Measurements from ENCODE around the gene MAP1LC3A.

The MAP1LC3A gene

GRCh38 chr20:34528921-34529297 is 29.6 kb upstream of the MAP1LC3A start:
- DNase-seq (ENCODE audit: low read depth in 2 of 3, low spot score in 2 of 3): no peak

GRCh38 chr20:34529742-34530141 is 28.8 kb upstream of the MAP1LC3A start:
- no peak for DNase-seq (ENCODE audit: low read depth in 2 of 3, low spot score in 2 of 3)

DNA sequence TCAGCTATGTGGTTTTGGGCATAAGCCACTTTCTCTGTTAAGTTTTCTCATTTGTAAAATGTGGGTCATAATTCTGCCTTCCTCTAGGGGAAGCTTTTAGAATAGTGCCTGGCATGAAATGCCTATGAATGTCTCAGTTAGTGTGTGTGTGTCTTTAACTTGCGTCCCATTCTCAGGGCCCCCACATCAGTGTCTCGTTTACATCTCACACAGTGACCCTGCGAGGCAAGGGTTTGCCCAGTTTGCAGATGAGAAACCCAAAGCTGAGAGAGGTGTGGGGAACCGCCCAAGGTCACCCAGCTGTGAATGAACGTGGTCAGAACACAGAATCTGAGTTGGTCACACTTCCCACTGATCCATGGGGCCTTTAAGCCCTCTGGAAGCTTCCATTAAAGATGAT is 28.2 kb upstream of the MAP1LC3A start:
- no peak for DNase-seq (ENCODE audit: low read depth in 2 of 3, low spot score in 2 of 3)

DNA sequence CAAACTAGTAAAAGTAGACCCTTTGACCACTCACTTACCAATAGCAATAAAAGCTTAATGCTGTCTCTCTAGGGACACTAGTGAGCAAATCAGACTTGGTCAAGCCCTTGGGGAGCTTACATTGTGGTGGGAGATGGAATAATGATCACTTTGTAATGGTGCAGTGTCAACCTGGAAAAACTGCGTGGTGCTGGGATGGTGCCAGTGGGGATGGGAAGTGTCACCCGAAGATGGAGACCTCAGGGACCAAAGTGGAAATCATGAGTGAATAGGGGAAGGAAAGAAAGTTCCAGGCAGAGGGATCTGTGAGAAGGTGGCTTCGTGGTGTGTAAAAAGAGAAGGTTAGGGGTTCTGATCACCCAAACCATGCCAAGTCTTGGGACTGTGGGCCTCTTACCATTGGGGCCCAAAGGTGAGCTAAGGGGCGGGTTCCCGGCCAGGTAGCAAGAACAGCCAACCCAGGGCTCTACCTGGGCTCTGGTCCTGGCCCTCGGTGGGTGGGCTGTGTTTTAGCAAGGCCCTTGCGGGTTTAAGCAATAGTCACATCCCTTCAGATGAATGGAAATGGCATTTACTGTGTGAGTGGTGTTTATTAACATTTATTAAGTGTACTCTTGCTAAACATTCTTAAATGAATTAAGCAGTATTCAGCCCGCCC is 26.8 kb upstream of the MAP1LC3A start:
- DNase-seq (ENCODE audit: low read depth in 2 of 3, low spot score in 2 of 3): no peak

DNA sequence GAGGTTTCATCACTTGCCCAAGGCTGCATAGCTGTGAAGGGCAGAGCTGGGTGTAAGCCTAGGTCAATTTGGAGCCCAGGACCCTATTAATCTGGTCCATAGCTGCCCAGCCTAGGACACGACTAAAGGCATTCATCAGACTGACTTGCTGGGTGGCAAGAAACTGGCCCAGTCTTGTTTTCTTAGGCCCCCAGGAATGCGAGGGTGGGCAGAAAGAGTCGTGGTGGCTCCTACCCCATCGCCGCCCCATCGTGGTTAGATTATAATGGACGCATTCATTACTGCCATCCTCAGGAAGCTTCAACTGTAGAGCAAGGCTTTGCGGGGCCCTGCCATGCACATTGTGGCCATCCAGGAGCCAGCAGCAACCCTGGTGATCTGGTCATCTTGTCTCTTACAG is 26.2 kb upstream of the MAP1LC3A start:
- no peak for DNase-seq (ENCODE audit: low read depth in 2 of 3, low spot score in 2 of 3)

DNA sequence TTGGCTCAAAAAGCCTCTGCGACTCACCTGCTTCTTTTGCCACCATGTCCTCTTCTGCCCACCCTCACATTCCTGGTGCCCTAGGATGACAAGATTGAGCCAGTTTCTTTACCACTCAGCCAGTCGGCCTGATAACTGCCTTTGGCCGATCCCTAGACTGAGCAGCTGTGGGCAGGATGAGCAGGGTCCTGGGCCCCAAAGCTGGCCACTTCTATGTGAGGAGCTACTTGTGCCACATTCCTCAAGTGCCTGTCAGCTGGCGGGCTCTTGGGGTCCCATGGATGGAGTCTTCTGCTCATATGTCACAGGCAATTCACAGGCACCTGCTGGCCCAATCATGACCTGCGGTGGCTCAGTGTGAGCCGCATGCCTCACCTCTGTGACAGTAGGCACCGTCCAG is 25.8 kb upstream of the MAP1LC3A start:
- no peak for DNase-seq (ENCODE audit: low read depth in 2 of 3, low spot score in 2 of 3)

DNA sequence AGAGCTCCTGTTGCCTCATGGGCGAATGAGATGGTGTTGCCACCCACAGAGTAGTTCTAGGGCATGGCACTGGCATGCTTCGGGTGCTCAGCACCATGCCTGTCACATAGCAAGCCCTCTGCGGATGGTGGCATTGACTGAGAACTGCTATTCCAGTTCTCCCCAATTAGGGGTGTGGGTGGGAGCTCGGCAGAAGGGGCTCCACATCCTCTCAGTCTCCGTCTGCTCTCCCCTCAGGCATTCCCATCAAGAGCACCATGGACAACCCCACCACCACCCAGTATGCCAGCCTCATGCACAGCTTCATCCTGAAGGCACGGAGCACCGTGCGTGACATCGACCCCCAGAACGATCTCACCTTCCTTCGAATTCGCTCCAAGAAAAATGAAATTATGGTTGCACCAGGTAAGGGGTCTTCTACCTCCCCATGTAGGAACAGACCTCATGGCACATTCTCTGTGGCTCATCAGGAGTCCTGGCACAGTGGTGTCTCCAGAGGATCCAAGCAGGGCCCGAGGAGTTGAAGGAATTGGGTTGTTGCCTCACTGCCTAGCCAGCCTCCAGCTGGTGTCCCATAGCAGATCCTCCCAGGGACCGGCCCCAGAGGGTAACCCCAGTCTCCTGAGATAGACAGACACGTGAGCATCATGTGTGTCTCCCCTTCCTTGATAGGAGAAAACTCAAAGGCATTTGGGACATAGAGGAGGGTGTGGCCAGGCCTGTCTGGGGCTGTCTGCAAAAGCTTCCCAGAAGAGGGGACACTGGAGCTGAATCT is 23.9 kb upstream of the MAP1LC3A start:
- no peak for DNase-seq (ENCODE audit: low read depth in 2 of 3, low spot score in 2 of 3)

DNA sequence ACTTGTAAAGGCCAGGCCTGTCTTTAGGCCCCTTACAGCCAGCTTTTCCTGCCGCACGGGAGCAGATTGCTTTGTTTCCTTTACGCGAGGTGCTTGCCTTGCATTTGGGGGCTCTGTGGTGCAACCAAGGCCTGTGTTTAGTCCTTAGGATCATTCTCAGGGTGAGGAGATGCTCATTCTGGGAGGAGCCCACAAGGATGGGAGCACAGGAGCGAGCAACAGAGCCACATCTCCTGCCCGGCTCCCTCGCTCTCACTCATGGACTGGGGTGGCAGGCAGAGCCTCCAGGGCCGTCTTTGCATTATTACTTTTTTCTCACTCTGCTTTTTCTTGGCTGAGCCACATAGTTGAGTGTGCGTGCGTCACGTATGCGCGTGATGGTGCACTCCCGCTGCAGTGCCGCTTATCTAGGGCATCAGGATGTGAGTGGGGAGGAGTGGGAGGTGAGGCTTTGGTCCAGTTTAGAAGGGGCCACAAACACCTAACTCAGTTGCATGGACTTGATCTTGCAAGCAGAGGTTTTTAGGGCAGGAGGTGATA is 23.1 kb upstream of the MAP1LC3A start:
- no peak for DNase-seq (ENCODE audit: low read depth in 2 of 3, low spot score in 2 of 3)

- DNase-seq (ENCODE audit: low read depth in 2 of 3, low spot score in 2 of 3): no peak
These were observed 22.7 kb upstream of the MAP1LC3A start for GRCh38 chr20:34535857-34536256.

DNA sequence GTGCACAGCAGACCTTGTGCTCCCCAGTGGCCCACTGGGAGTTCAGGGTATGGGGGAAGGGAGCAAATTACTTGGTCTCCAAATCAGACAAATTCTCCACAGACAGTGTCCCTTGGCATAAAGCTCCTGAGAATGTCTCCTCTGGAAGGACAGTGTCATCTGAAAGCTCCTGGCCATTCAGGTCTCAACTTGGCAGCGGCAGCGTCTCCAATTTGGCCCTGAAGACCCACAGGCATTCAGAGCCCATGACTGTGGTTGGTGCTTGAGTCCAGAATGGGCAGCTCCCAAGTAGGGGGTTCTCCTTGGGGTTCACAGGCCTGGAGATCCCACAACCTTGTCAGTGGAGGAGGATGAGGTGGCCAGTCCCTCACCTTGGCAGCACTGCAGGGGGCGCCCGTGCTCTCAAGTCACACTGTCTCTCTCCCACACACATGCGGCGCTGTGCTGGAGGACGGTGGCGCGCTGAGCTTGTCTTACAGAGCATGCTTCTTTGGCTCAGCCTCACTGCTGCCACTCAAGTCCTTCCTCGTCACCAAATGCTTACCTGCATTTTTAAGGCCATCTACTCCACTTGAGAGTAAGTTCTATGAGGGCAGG is 21.6 kb upstream of the MAP1LC3A start:
- DNase-seq (ENCODE audit: low read depth in 2 of 3, low spot score in 2 of 3): no peak

DNA sequence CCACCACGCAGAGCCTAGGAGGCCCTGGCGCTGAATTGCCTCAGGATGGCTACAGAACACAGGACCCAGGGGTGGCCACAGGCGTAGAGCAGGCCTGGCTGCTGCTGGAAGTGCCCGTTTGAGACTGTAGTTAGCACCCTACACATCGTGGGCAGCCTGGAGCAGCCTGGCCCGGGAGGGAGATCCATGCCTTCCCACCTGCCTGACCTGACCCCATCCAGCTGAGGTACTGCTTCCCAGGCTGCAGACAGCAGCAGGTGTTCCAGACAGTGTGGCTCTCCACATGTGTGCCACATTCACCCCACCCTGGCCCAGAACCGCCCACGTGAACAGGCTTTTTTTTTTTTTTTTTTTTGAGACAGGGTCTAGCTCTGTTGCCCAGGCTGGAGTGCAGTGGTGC is 20.9 kb upstream of the MAP1LC3A start:
- DNase-seq (ENCODE audit: low read depth in 2 of 3, low spot score in 2 of 3): no peak

GRCh38 chr20:34538671-34539123 is 19.8 kb upstream of the MAP1LC3A start:
- DNase-seq (ENCODE audit: low read depth in 2 of 3, low spot score in 2 of 3): peak in 1 of 3 experiments; percentile 44

DNA sequence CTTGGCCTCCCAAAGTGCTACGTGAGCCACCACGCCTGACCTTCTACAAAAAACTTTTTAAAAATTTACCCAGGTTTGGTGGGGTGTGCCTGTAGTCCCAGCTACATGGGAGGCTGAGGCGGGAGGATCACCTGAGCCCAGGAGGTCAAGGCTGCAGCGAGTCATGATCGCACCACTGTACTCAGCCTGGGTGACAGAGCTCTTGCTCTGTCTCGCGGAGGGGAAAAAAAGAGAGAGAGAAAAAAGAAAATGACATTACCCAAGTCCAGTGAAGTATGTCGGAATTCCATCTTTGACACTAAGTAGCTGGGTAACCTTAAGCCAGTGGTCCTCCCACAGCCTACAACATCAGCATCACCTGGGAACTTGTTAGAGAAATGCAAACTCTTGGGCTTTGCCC is 18.8 kb upstream of the MAP1LC3A start:
- DNase-seq (ENCODE audit: low read depth in 2 of 3, low spot score in 2 of 3): no peak

GRCh38 chr20:34540596-34541263 is 17.8 kb upstream of the MAP1LC3A start:
- no peak for DNase-seq (ENCODE audit: low read depth in 2 of 3, low spot score in 2 of 3)

- no peak for DNase-seq (ENCODE audit: low read depth in 2 of 3, low spot score in 2 of 3)
These were observed 17.1 kb upstream of the MAP1LC3A start for GRCh38 chr20:34541264-34541901.

DNA sequence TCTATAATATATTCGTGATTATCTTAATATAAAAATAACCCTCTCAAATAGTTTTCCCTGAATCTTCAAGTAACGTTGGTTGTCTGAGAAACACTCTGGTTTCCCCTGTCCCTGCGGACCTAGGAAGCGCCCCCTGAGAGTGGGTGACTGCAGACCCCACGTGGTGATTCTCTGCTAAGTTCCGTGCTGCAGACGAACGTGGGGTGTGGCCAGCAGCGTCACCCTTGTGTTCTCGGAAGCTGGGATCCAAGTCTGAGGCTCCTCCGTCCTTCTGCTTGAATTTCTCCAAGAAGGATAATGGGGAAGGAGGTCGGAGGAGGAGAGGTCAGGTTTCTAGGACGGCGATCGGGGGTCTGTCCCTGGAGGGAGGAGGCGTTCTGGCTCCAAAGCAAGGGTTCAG is 16.6 kb upstream of the MAP1LC3A start:
- no peak for DNase-seq (ENCODE audit: low read depth in 2 of 3, low spot score in 2 of 3)

- no peak for DNase-seq (ENCODE audit: low read depth in 2 of 3, low spot score in 2 of 3)
These were observed 16.1 kb upstream of the MAP1LC3A start for GRCh38 chr20:34542439-34542838.

DNA sequence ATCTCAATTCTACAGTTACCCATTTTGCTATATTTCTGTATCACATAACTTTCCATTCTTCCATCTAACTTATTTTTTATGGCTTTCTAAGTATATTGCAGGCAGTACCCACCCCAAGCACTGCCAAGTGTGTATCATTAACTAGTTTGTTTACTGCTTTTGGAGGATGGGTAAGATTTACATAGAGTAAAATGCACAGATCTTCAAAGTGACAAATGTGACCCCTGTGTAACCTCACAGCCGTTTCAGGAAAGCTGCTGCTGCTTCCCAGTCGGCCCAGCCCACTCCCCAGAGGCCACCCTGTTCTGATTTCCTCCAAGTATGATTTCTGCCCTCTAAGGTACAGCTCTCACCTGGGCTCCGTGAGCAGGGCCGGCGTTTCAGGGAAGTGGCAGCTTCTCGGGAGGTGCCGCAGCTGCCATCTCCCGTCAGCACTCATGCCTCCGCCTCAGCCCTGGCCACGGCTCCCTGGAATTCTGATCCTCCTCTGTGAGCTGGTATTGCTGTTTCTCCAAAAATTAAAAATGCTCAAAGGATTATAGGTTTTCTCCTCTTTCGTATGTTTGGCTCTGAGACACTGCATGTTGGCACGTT is 15.0 kb upstream of the MAP1LC3A start:
- DNase-seq (ENCODE audit: low read depth in 2 of 3, low spot score in 2 of 3): no peak

DNA sequence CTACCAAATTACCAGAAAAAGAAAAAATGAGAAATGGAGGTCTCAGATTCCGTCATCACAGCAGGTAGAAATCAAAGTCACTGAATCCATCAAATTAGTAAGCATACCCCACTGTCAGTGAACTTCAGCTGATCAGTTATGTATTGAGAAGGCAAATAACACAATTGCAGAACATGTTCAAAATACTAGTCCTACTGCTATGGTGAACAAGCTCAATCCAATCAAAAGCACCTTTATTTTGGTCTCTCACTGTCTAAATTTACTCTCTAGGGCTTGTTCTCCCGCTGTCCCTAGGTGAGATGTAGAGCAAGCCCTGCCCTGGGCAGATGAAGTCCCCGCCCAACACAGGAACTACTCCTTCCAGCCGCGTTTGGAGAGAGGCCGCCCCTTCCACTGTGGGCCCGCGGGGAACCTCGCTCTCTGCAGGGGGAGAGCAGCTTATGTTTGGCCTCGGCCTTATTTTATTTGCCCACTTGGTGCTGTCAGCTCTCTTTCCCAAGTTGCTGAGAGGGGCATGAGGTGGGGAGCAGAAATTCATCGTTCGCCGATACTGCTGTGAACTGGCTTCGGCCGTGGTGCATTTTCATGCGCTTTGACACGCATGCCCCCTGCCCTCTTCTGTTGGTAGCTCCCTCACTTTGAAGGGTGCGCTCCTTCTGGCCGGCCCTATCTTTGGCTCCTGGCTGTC is 14.3 kb upstream of the MAP1LC3A start:
- DNase-seq (ENCODE audit: low read depth in 2 of 3, low spot score in 2 of 3): no peak

- no peak for DNase-seq (ENCODE audit: low read depth in 2 of 3, low spot score in 2 of 3)
These were observed 11.8 kb upstream of the MAP1LC3A start for GRCh38 chr20:34546751-34547181.
